ENCODE data around the gene CCDC57.
"Not testable (repeated sequence)": the region's sequence is repeated elsewhere in the genome, so short reads cannot be mapped to it uniquely, and the experiment has no call there.

CCDC57 gene

GRCh38 chr17:82212331-82213250 is at the start of gene CCDC57:
Gene CCDC57 (minus strand): TSS chr17:82212842. CDS start chr17:82201944, 10,898 bp downstream.
- TF ChIP-seq CTCF (IDR thresholded peaks at IDR 0.05; ENCODE audit: borderline replicate concordance, insufficient read depth, low read depth, low read length) = 0 out of 2 replicates have a peak, but pooled peaks have one; percentile 3
- peak within 1 kb of the TSS; percentile 80 for H3K4me3 ChIP-seq (ENCODE audit: low read depth, low read length)

GRCh38 chr17:82262344-82262743 is 49.7 kb upstream of the CCDC57 start:
- H3K4me3 ChIP-seq (ENCODE audit: low read depth, low read length) = no peak overlapping the region
- TF ChIP-seq CTCF (IDR thresholded peaks at IDR 0.05; ENCODE audit: borderline replicate concordance, insufficient read depth, low read depth, low read length) = no peak

GRCh38 chr17:82259972-82260961 is 47.6 kb upstream of the CCDC57 start:
- not testable (repeated sequence) for H3K4me3 ChIP-seq (ENCODE audit: low read depth, low read length)

GRCh38 chr17:82258555-82258954 is 45.9 kb upstream of the CCDC57 start:
- no peak overlapping the region for H3K4me3 ChIP-seq (ENCODE audit: low read depth, low read length)
- TF ChIP-seq CTCF (IDR thresholded peaks at IDR 0.05; ENCODE audit: borderline replicate concordance, insufficient read depth, low read depth, low read length) = no peak

- no peak overlapping the region for H3K4me3 ChIP-seq (ENCODE audit: low read depth, low read length)
- TF ChIP-seq CTCF (IDR thresholded peaks at IDR 0.05; ENCODE audit: borderline replicate concordance, insufficient read depth, low read depth, low read length) = no peak
Measured at GRCh38 chr17:82257473-82257872, 44.8 kb upstream of the CCDC57 start.

GRCh38 chr17:82256242-82256885 is 43.7 kb upstream of the CCDC57 start:
- no peak for TF ChIP-seq CTCF (IDR thresholded peaks at IDR 0.05; ENCODE audit: borderline replicate concordance, insufficient read depth, low read depth, low read length)
- no peak overlapping the region for H3K4me3 ChIP-seq (ENCODE audit: low read depth, low read length)

All from GM12875 (cell line).